Astrocyte of the spinal cord (primary cell): ENCODE results near the gene TTF1.

ENCODE experiments used
- DNase-seq: peaks from one replicate; pipeline ENCODE4 v3.0.0; 2011; ENCODE audit warnings: low read depth, low spot score
- H3K4me3 ChIP-seq: 2 replicates; pipeline ENCODE4 v1.5.1; 2011; ENCODE audit warnings: low read depth, mild to moderate bottlenecking, low read length, moderate library complexity
- in situ Hi-C: cut with HindIII; loops from 2 replicates; pipeline ENCODE4 v1.10.0; 2017; ENCODE audit warnings: low sequenced_read_pairs
- TF ChIP-seq, protein P1 (sequence below): IDR thresholded peaks from 2 replicates; pipeline ENCODE4 v1.5.1; 2012; ENCODE audit warnings: low read depth, mild to moderate bottlenecking, low read length, inconsistent platforms

TTF1 gene

DNA sequence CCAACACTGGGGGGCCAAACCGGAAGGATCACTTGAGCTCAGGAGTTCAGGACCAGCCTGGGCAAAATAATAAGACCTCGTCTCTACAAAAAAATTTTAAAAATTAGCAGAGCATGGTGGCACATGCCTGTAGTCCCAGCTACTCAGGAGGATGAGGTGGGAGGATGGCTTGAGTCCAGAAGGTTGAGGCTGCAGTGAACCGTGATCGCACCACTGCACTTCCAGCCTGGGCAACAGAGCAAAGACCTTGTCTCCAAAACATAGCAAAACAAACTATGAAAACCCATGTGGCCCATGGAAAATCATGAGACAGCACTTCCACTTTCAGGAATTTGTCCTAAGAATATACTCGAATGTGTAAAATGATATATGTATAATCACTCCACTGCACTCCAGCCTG, 58.0 kb downstream of the TTF1 start:
- no peak for DNase-seq
- in situ Hi-C loops = no loop called here
- TF ChIP-seq, protein P1, sequence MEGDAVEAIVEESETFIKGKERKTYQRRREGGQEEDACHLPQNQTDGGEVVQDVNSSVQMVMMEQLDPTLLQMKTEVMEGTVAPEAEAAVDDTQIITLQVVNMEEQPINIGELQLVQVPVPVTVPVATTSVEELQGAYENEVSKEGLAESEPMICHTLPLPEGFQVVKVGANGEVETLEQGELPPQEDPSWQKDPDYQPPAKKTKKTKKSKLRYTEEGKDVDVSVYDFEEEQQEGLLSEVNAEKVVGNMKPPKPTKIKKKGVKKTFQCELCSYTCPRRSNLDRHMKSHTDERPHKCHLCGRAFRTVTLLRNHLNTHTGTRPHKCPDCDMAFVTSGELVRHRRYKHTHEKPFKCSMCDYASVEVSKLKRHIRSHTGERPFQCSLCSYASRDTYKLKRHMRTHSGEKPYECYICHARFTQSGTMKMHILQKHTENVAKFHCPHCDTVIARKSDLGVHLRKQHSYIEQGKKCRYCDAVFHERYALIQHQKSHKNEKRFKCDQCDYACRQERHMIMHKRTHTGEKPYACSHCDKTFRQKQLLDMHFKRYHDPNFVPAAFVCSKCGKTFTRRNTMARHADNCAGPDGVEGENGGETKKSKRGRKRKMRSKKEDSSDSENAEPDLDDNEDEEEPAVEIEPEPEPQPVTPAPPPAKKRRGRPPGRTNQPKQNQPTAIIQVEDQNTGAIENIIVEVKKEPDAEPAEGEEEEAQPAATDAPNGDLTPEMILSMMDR = no peak
- no peak overlapping the region for H3K4me3 ChIP-seq

DNA sequence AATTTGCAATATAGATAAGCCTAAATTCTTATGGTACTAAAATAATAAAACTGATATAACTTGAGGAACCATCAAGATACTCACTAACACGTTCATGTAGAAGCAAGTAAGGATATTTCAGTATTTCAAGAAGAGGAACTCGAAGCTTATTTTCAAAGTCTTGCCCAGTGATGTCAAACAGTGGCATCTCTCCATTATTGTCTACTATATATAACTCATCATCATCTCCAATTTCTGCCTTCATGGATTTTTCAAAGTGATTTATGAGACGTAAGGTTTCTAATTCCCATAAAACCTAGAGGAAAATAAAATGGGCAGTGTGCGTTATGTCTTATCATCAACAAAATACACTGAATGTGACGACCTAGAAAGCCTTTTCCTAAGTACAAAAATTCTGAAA, 60.5 kb downstream of the TTF1 start:
- TF ChIP-seq, protein P1 = no peak
- H3K4me3 ChIP-seq = no peak overlapping the region
- in situ Hi-C loops = no loop called here
- DNase-seq = no peak

DNA sequence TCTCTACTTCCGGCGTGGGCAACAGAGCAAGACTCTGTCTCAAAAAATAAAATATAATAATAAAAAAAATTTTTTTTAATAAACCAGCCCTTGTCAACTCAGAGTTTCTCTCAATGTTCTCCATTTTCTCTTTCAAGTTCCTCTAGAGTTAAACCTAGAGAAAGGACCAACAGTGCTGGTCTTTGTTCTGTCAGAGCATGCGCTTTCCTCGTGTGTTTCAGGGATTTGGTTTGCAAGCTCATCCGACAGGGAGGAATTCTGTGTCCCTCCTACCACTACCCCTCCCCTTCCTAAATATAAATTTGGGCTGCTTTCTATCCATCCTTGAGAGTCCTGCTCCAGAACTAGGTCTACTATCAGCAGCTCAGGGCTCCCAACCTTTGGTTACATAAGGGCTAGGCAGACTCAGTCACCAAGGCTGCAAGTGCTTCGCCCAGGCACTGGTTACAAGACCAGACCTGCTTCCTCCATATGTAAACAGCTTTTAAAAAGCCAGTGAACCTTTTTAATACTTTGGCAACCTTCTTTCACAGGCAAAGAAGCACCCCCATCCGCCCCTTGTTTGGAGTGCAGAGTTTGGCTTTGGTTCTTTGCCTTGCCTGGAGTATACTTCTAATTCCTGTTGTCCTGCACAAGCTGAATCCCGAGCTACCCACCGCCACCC, 65.3 kb downstream of the TTF1 start:
- in situ Hi-C loops = no loop called here
- no peak overlapping the region for H3K4me3 ChIP-seq
- no peak for DNase-seq
- TF ChIP-seq, protein P1 = no peak

DNA sequence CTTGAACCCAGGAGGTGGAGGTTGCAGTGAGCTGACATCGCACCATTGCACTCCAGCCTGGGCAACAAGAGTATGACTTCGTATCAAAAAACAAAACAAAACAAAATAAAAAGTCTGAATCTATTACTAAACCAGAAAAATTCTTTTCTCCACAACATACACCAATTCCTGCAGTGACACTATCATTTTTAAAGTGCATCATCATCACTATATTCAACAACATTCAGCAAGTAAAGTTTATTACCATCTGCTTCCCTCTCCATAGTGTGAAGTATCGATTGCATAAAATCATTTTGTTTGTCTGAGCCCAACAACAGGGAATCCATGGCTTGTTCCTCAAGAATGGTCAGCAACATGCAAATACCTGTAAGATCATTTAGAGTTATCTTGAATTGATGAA, 72.3 kb downstream of the TTF1 start:
- no peak overlapping the region for H3K4me3 ChIP-seq
- TF ChIP-seq, protein P1 = no peak
- DNase-seq = no peak
- in situ Hi-C loops = no loop called here

DNA sequence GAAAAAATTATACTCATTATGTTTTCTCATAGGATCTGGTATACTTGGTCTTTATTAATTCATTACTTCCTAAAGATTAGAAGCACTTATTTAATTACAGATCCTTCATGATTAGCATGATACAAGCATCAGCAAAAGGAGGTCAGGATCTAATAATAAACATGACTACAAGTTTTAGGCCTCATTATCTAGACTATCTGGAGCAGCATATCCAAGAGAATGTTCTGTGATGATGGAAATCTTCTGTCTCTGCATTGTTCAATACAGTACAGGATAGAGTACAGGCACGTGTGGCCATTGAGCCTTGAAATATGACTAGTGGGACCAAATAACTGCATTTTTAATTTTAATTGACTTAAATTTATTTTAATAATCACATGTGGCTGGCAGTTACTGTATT, 73.1 kb downstream of the TTF1 start:
- in situ Hi-C loops = no loop called here
- DNase-seq = no peak
- no peak overlapping the region for H3K4me3 ChIP-seq
- TF ChIP-seq, protein P1 = no peak

DNA sequence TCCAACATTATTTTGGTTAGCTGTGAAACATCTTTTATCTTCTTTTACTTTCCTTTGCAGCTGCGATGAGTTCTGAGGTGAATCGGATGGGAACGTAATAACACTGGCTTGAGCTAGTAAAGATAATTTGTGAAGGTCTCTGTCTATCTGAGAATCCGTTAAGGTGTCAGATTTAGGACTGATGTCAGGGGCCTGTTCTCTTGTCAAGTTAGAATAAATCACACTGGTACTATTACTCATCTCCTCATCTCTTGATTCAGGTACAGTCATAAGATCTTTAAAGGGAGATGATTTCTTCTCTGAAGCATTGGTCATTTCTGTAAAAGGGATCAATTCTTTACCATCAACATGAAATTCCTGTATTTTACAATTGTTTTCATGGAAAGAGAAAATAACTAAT, 78.1 kb downstream of the TTF1 start:
- in situ Hi-C loops = no loop called here
- TF ChIP-seq, protein P1 = no peak
- H3K4me3 ChIP-seq = no peak overlapping the region
- DNase-seq = no peak
